Endothelial cell of umbilical vein (primary cell): Measurements from ENCODE around the gene SPACA4.

Experiments used
- POLR2A ChIP-seq: IDR thresholded peaks from 2 replicates; pipeline ENCODE4 v1.6.1; 2012; ENCODE audit warnings: low read depth, mild to moderate bottlenecking, control low read depth, low read length
- POLR2AphosphoS5 ChIP-seq: IDR thresholded peaks from 2 replicates; pipeline ENCODE4 v1.6.1; 2012; ENCODE audit warnings: low read depth, mild to moderate bottlenecking, control low read depth, low read length, moderate library complexity; ENCODE audit not compliant: insufficient read depth
- TF ChIP-seq, protein P1 (sequence below), 2 donors: IDR thresholded peaks; 1 replicate in 1 of 2; 2 replicates in 1 of 2; pipeline ENCODE4 v1.5.1; 2011; ENCODE audit warnings: low read length in 2 of 2, mild to moderate bottlenecking in 2 of 2, moderate library complexity in 2 of 2, control low read depth in 1 of 2, inconsistent platforms in 1 of 2, low read depth in 1 of 2; ENCODE audit not compliant: insufficient read depth in 1 of 2; ENCODE audit errors: extremely low read depth in 1 of 2

DNA sequence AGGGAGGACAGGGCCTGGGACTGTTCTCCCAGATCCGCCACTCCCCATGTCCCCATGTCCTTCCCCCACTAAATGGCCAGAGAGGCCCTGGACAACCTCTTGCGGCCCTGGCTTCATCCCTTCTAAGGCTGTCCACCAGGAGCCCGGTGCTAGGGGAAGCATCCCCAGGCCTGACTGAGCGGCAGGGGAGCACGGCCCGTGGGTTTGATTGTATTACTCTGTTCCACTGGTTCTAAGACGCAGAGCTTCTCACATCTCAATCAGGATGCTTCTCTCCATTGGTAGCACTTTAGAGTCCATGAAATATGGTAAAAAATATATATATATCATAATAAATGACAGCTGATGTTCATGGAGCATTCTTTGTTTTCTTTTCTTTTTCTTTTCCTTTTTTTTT lies 815 bp downstream of the SPACA4 start:
- TF ChIP-seq POLR2A (no peak), POLR2AphosphoS5 (no peak)
- TF ChIP-seq, protein P1, sequence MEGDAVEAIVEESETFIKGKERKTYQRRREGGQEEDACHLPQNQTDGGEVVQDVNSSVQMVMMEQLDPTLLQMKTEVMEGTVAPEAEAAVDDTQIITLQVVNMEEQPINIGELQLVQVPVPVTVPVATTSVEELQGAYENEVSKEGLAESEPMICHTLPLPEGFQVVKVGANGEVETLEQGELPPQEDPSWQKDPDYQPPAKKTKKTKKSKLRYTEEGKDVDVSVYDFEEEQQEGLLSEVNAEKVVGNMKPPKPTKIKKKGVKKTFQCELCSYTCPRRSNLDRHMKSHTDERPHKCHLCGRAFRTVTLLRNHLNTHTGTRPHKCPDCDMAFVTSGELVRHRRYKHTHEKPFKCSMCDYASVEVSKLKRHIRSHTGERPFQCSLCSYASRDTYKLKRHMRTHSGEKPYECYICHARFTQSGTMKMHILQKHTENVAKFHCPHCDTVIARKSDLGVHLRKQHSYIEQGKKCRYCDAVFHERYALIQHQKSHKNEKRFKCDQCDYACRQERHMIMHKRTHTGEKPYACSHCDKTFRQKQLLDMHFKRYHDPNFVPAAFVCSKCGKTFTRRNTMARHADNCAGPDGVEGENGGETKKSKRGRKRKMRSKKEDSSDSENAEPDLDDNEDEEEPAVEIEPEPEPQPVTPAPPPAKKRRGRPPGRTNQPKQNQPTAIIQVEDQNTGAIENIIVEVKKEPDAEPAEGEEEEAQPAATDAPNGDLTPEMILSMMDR (IDR thresholded peaks at IDR 0.05; ENCODE audit: extremely low read depth in 1 of 2, insufficient read depth in 1 of 2, low read depth in 1 of 2, low read length in 2 of 2), result no peak
